ENCODE results near the gene WDR5. TPM values are rescaled to one million over a fixed set of nuclear protein-coding genes. Genes with fewer than 3 reads are reported as not detected.
"Not testable (repeated sequence)": the region's sequence is repeated elsewhere in the genome, so short reads cannot be mapped to it uniquely, and the experiment has no call there.

The WDR5 gene
- total RNA-seq = 24.9 TPM

- peak; percentile 95 for DNase-seq (ENCODE audit: low spot score)
- intact Hi-C loops (cut with DNase I) = loop anchor here (5.0 kb wide), 1 partner anchor 108 kb away; the partner anchor contains the start of gene BRD3OS
- peak; percentile 90 for ATAC-seq
Observed at GRCh38 chr9:134135343-134136117, at the start of gene WDR5. Gene WDR5 (plus strand): TSS chr9:134136082. CDS start chr9:134139878, 3,796 bp downstream.

GRCh38 chr9:134088063-134088725, 47.7 kb upstream of the WDR5 start:
- intact Hi-C loops (cut with DNase I) = no loop called here
- peak; percentile 22 for ATAC-seq
- peak; percentile 37 for DNase-seq (ENCODE audit: low spot score)

- DNase-seq (ENCODE audit: low spot score) (no peak), ATAC-seq (no peak)
- intact Hi-C loops (cut with DNase I) = no loop called here
Observed at GRCh38 chr9:134089972-134090371, 45.9 kb upstream of the WDR5 start.

GRCh38 chr9:134099123-134099761, 36.6 kb upstream of the WDR5 start:
- ATAC-seq (no peak), DNase-seq (ENCODE audit: low spot score) (no peak)
- intact Hi-C loops (cut with DNase I) = no loop called here

GRCh38 chr9:134100040-134100439, 35.8 kb upstream of the WDR5 start:
- no peak for DNase-seq (ENCODE audit: low spot score)
- intact Hi-C loops (cut with DNase I) = no loop called here
- no peak for ATAC-seq

- ATAC-seq; DNase-seq (ENCODE audit: low spot score); intact Hi-C loops (cut with DNase I): not testable (repeated sequence)
Observed at GRCh38 chr9:134101133-134101532, 34.7 kb upstream of the WDR5 start.

GRCh38 chr9:134101623-134102149, 34.2 kb upstream of the WDR5 start:
- intact Hi-C loops (cut with DNase I) = no loop called here
- no peak for ATAC-seq

GRCh38 chr9:134103391-134103998, 32.4 kb upstream of the WDR5 start:
- no peak for ATAC-seq
- intact Hi-C loops (cut with DNase I) = no loop called here
- DNase-seq (ENCODE audit: low spot score) = no peak

More at GRCh38 chr9:134101623-134102149, 34.2 kb upstream of the WDR5 start:
- DNase-seq (ENCODE audit: low spot score) = no peak

- intact Hi-C loops (cut with DNase I) = no loop called here
- DNase-seq (ENCODE audit: low spot score) (no peak), ATAC-seq (no peak)
Observed at GRCh38 chr9:134111064-134111463, 24.8 kb upstream of the WDR5 start.

- intact Hi-C loops (cut with DNase I) = no loop called here
- DNase-seq (ENCODE audit: low spot score) (no peak), ATAC-seq (no peak)
Observed at GRCh38 chr9:134112561-134112960, 23.3 kb upstream of the WDR5 start.

GRCh38 chr9:134118972-134119371, 16.9 kb upstream of the WDR5 start:
- intact Hi-C loops (cut with DNase I); ATAC-seq: not testable (repeated sequence)

GRCh38 chr9:134123764-134124128, 12.1 kb upstream of the WDR5 start:
- intact Hi-C loops (cut with DNase I) = no loop called here
- no peak for ATAC-seq
- no peak for DNase-seq (ENCODE audit: low spot score)

More at GRCh38 chr9:134118972-134119371, 16.9 kb upstream of the WDR5 start:
- DNase-seq (ENCODE audit: low spot score) = not testable (repeated sequence)

- intact Hi-C loops (cut with DNase I) = no loop called here
- no peak for ATAC-seq
- DNase-seq (ENCODE audit: low spot score) = peak; percentile 67
Observed at GRCh38 chr9:134125413-134126095, 10.3 kb upstream of the WDR5 start.

GRCh38 chr9:134126373-134126772, 9.5 kb upstream of the WDR5 start:
- ATAC-seq (no peak), DNase-seq (ENCODE audit: low spot score) (no peak)
- intact Hi-C loops (cut with DNase I) = no loop called here

GRCh38 chr9:134127065-134127580, 8.8 kb upstream of the WDR5 start:
- intact Hi-C loops (cut with DNase I) = no loop called here
- no peak for ATAC-seq
- DNase-seq (ENCODE audit: low spot score) = no peak

- no peak for ATAC-seq
- intact Hi-C loops (cut with DNase I) = no loop called here
- DNase-seq (ENCODE audit: low spot score) = no peak
Observed at GRCh38 chr9:134127616-134128015, 8.3 kb upstream of the WDR5 start.

GRCh38 chr9:134128727-134129679, 6.9 kb upstream of the WDR5 start:
- intact Hi-C loops (cut with DNase I) = no loop called here
- ATAC-seq = peak; percentile 86
- DNase-seq (ENCODE audit: low spot score) = peak; percentile 74
